ENCODE results near the gene ARL13A. TPM values are rescaled to one million over a fixed set of nuclear protein-coding genes. Genes with fewer than 3 reads are reported as not detected.
"Not testable (repeated sequence)": the region's sequence is repeated elsewhere in the genome, so short reads cannot be mapped to it uniquely, and the experiment has no call there.

ARL13A gene
- total RNA-seq, 1 donor from 2014 or later, result not detected

DNA sequence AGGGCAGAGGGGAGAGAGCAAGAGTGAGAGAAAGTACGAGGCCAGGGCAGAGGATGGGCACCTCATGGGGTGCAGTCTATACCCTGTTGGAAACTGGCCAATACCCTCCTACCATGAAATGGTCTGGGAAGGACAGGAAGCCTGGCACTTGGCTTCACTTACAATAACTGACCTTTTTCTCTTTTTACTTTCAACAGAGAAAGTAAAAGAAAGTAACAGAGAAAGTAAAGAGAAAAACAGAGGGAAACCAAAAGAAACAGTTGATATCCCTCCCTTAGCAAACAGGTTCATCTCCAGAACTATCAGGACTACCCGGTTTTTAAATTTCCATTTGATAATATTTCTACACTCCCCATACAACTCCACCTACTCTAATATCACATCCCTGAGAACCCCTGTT lies 20.6 kb downstream of the ARL13A start:
- no peak for DNase-seq

DNA sequence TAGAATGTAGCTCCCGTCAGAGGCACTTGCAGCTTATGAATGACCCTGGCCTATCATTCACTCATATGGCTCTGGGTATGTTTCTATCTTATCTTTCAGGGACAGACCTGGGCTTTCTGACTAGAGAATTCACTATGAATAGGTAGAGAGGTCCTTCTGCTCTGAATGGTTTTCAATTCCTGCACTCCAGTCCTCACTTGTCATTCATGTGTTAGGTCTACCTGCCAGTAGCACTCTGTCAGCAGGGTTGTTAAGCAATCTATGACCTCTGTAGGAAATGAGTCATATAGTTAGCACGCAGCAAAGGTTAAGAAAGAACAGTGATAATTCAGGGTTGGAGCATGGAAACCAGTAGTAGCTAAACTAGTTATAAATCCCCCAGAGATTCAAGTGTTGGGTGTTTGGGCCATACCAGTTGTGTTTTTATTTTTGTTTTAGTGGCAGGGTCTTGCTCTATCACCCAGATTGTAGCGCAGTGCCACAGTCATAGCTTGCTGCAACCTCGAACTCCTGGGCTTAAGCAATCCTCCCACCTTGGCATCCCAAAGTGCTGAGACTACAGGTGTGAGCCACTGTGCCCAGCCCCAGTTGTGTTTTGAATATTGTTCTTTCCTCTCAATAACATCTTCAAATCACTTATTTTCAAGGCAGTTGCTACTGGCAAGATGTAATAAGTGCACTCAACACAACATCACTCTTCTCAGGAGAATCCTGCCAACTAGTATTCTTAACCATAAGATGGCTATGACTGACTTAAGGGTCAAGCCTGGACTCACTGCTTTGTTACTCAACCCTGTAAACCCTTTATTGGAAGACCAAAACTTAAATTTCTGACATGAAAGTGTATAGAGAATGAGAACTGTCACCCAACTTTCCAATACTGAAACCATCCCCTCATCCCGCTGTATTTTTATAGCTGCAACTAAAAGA lies 25.1 kb downstream of the ARL13A start:
- DNase-seq, result no peak

DNA sequence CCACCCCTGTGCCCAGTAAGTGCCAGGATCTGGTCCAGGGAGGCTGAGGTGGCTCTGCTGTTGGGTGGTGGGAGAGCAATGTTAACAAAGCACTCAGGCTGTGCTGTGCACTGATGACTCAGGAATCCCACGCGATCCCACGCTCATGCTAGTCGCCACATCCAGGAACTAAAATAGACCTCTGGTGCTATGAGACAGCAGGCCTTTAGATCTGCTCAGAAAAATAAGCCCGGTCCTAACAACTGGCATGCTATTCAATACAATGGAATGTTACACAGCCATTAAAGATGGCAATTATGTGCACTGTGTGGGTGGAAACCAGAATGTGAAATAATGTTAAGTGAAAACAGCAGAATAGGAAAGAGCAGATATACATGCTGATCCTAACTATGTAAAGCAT lies 26.0 kb downstream of the ARL13A start:
- peak; percentile 30 for DNase-seq

DNA sequence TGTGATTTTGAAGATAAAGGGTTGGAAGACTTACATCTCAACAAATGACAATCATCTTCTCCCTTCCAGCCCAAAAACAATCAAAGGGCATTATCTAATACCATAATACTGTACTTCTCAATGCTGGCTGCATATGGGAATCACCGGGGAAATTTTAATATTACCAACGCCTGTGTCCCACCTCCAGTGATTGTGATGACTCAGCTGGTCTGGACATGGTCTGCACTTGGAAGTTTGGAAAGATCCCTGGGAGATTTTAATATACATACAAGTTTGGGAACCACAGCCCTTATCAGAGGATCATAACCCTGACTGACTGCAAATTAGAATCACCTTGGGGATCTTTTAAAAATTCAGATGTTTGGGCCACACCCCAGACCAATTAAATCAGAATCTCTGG lies 29.9 kb downstream of the ARL13A start:
- DNase-seq, result no peak

DNA sequence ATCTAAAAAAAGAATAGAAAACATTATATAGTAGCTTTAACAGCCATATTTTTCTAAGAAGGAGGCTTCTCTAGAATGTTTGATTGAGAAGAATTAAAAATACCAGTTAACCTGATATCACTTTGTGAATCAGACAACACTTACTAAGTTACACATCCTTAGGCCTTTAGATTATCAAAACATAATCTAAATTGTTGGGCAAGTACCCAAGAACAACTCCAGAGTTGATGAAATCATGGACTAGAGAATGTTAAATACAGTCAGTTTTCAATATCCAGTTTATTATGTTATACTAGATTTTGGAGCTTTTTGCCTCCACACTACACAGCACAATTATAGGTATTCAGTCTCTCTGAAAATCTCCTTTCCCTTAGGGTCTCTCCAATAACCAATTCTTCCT lies 39.6 kb downstream of the ARL13A start:
- DNase-seq, result no peak

DNA sequence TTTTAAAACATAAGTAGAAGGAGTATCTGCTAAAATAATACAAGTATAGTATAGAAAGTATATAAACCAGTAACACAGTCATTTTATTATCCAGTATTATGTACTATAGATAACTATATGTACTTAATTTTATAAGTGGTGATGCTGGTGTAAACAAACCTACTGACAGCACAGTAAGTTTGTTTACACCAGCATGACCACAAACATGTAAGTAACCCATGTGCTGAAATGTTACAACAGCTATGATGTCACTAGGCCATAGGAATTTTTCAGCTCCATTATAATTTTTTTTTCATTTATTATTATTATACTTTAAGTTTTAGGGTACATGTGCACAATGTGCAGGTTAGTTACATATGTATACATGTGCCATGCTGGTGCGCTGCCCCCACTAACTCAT lies 42.5 kb downstream of the ARL13A start:
- not testable (repeated sequence) for DNase-seq

DNA sequence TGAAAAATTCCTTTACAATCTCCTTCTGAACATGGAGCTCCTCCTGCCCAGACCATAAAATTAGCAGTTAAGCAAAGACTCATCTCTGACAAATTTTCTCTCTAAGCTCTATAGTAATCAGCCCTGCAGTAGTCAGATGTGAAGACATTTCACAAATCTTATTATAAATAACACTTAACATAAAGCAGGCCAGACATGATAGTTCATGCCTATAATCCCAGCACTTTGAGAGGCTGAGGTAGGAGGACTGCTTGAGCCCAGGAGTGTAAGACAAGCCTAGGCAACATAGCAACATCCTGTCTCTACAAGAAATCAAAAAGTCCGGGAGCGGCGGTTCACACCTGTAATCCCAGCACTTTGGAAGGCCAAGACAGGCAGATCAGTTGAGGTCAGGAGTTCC lies 52.5 kb downstream of the ARL13A start:
- DNase-seq, result no peak

DNA sequence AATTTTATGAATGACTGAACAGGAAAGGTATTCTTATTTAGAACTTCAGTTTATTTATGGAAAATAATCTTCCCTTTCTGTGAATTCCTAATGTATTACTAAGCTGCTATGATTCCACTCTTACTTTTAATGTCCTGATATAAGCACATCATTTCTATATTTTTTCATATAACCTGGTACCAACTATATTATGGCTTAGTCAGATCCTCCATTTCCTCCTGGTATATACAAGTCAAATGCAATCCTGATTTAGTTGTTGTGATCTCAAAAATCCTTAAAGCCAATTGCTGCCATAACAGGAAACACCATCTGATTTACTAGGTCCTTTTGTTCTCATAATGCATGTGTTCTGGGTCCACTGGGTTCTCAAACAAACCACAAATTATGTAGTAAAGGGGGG lies 55.6 kb downstream of the ARL13A start:
- DNase-seq, result no peak

DNA sequence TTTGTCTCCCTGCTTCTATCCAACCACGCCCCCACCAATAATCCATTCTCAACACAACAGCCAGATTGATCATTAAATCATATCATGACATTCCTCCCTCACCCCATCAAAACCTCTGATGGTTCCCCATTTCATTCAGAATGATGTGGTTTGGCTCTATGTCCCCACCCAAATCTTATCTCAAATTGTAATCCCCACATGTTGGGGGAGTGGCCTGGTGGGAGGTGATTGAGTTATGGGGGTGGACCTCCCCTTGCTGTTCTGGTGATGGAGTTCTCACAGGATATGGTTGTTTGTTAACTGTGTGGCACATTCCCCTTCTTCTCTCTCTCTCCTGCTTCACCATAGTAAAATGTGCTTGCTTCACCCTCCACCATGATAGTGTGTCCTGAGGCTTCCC lies 59.1 kb downstream of the ARL13A start:
- no peak for DNase-seq

DNA sequence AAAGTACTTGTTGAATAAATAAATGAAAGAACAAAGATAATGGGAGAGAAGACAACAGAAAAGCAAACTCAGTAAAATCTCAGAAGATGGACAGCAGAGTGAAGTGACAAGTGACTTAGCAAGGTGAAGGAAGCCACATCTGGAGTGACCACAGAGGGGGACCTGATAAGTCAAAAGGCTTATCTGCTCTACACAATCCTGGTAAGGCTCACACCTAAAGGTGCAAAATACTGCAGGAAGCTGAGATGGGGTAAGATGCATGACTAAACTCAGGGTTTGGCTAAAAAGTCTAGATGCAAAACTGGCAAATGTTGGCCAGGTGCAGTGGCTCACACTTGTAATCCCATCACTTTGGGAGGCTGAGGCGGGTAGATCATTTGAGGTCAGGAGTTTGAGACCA lies 60.2 kb downstream of the ARL13A start:
- no peak for DNase-seq

DNA sequence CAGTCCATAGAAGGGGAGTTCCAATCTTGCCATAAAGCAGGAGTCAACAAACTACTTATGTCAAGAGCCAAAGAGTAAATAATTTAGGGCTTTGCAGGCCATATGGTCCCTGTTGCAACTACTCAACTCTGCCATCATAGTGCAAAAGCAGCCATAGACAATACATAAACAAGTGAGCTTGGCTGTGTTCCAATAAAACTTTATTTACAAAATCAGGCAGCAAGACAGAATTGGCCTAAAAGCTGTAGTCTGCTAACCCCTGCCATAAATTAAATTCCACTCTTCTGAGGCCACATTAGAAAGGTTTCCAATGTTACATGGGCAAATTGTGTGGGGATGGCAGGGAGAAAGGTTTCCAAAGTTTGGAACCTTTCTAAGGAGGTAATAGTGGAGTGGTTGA lies 67.7 kb downstream of the ARL13A start:
- no peak for DNase-seq

DNA sequence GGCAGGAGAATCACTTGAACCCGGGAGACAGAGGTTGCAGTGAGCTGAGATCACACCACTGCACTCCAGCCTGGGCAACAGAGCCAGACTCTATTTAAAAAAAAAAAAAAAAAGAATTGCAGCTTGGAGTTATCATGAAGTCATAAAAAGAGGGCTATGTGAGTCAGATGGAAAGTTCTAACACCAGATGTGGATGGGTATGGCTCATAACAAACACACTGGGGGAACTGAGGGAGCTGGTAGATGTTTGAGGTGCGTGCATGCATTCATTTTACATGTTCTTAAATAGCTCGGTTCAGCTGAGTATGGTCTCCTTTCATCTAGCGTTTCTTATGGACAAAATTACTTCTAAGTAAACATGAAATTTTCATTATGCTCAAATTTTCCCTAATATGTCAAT lies 70.7 kb downstream of the ARL13A start:
- DNase-seq, result no peak

Other genes with a start within 250 kb of the ARL13A start
- gene SYTL4, start 237.6 kb upstream of the ARL13A start, total RNA-seq, result 2.3 TPM
- gene CSTF2, start 149.3 kb upstream of the ARL13A start, total RNA-seq, result 14.5 TPM
- not detected for gene NOX1, start 95.3 kb upstream of the ARL13A start, total RNA-seq
- 0.16 TPM for gene XKRX, start 40.8 kb upstream of the ARL13A start, total RNA-seq
- gene TRMT2B, start 82.4 kb downstream of the ARL13A start, total RNA-seq, result 8.7 TPM
- gene TMEM35A, start 109.2 kb downstream of the ARL13A start, total RNA-seq, result 66.4 TPM
- 7.0 TPM for gene CENPI, start 128.5 kb downstream of the ARL13A start, total RNA-seq

All from occipital lobe (tissue), 2 donors.